GM18867 (cell line): ENCODE data around the gene TMEM18.

Experiments used
- ATAC-seq: cut with Tn5 transposase; IDR thresholded peaks from one replicate; pipeline ENCODE4 v1.9.1; 2021; ENCODE audit warnings: mild to moderate bottlenecking, moderate library complexity; ENCODE audit not compliant: unreplicated experiment

Gene TMEM18

GRCh38 chr2:653645-654425, 23.4 kb downstream of the TMEM18 start:
- no peak for ATAC-seq

- ATAC-seq, result no peak
These were observed 24.2 kb downstream of the TMEM18 start for GRCh38 chr2:652881-653480.

- no peak for ATAC-seq
These were observed 25.2 kb downstream of the TMEM18 start for GRCh38 chr2:651951-652373.

- ATAC-seq, result no peak
These were observed 26.6 kb downstream of the TMEM18 start for GRCh38 chr2:650343-651310.

DNA sequence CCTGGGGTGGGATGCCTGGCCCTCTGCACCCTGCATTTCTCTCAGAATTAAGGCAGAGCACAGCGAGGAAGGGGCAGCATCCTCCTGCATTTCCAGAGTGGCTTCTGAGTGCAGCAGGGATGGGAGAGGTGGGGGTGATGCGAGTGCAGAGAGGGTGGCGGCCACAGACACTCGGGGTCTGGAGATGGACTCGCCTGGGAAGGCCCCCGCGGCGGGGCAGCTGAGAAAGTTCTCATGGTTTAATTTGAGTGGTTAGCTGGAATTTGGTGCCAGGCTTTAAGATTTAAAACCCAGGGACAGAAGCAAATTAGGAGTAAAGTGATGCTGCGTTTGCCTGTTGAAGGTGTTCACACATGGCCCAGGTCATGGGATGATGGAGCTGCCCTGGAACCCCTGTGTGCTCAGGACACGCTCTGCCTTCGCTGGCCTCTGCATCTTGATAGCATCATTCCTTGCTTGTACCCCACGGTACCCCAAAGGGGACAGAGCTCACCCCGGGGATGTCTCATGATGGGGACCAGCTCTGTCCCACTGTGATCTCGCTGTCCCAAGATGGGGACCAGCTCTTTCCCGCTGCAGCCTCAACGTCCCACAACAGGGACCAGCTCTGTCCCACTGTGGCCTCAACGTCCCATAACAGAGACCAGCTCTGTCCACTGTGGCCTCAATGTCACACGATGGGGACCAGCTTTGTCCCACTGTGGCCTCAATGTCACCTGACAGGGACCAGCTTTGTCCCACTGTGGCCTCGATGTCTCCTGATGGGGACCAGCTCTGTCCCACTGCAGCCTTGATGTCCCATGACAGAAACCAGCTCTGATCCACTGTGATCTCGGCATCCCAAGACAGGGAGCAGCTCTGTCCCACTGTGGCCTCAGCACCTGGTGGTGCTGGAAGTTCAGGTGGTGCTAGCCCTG, 27.5 kb downstream of the TMEM18 start:
- no peak for ATAC-seq

GRCh38 chr2:648476-649424, 28.5 kb downstream of the TMEM18 start:
- ATAC-seq, result no peak

DNA sequence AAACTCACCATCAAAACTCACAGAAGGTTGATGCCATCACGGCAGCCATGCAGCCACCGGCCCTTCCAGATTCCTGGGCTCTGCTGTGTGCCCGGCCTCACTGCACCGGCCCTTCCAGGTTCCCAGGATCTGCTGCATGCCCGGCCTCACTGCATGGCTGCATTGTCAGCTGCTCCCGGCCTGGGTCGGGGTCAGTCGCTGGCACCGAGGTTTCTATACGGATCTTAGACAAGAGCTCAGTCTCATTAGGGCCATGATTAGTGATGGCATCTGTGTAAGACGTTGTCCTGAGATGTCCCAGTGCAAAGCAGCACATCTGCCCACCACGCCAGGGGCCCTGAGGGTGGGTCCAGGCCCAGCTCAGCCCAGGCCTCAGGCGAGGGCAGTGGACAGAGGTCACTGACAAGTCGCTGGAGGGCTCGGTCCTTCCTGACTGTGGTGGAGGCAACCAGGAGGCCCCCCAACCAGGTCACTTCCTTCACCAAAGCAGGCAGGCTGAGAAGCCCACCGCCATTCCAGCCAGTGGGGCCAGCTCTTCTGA, 29.4 kb downstream of the TMEM18 start:
- no peak for ATAC-seq

DNA sequence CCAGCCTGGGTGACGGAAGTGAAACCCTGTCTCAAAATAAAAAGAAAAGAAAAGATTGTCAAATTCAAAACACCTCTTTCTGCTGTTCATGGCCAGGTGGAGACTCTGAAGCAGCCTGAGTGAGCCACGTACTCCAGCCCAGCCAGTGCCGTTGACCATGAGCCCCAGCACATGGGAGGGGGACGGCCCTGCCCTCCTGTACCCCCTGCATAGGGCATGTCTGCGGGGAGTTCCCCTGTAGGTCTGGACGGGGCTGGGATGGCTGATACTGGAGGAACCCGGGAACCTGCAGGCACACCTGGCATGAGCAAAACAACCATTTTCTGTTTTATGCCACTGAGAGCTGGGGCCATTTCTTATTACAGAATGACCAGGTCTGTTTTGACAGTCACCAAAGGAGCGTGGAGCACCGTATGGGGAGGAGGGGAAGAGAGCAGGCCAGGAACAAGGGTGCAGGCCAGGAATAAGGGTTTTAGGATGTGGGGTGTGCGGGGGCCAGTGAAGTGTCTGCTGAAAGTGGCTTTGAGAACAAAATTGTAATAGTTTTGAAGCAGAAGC, 30.1 kb downstream of the TMEM18 start:
- ATAC-seq, result peak; percentile 39

- ATAC-seq, result no peak
These were observed 32.3 kb downstream of the TMEM18 start for GRCh38 chr2:644871-645270.

DNA sequence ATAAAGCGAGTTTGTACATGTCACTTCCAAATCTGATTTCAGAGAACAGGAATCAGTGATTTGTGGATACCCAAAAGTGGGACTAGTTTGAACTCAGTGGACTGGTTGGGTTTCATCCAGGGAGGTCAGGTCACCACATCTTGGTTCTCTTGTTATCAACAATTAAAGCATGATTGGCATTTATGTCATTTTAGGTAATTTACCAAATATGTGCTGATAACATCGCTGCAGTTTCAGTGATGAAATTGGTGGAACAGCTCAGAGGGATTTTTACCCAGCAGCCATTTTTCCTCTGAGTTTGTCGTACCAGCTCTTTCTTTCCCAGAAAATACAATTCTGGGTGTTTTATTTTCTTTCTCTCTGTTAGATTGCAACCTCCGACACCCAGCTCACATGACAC, 33.4 kb downstream of the TMEM18 start:
- ATAC-seq, result no peak

GRCh38 chr2:643334-643733, 33.9 kb downstream of the TMEM18 start:
- ATAC-seq, result no peak

- ATAC-seq, result no peak
These were observed 35.1 kb downstream of the TMEM18 start for GRCh38 chr2:641872-642815.

GRCh38 chr2:641164-641871, 35.9 kb downstream of the TMEM18 start:
- no peak for ATAC-seq

GRCh38 chr2:639703-640102, 37.5 kb downstream of the TMEM18 start:
- no peak for ATAC-seq

DNA sequence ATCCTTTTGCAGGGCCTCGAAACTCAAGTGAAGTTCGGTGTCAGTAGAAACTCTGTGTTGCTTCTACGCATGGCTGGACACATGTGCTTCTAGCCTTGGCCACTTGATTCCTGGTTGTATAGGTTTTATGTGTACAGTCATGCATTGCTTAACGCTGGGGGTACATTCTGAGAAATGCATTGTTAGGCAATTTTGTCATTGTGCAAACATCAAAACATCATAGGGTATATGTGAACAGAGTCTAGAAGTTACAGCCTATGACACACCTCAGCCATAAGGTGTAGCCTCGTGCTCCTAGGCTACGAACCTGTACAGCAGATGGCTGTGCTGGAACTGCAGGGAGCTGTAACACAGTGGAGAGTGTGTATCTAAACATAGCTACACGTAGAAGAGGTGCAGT, 39.4 kb downstream of the TMEM18 start:
- no peak for ATAC-seq

- ATAC-seq, result no peak
These were observed 39.8 kb downstream of the TMEM18 start for GRCh38 chr2:637406-637776.
